T-helper 17 cell (primary cell): ENCODE data around the gene PRDM16. TPM values are rescaled to one million over a fixed set of nuclear protein-coding genes. Genes with fewer than 3 reads are reported as not detected.

Source experiments
- ATAC-seq: fragments of 150-1000 bp; cut with Tn5 transposase; 2 replicates; pipeline ENCODE4 v1.10.0; 2021; ENCODE audit warnings: mild to moderate bottlenecking, moderate library complexity
- DNase-seq, 3 donors: peaks; one replicate each; pipeline versions ENCODE4 v3.0.0 to v3.0.0-alpha.2; 2020 to 2021
- H3K9me3 ChIP-seq: one replicate; pipeline ENCODE4 v1.7.0; 2013; ENCODE audit warnings: low read length, mild to moderate bottlenecking; ENCODE audit not compliant: control insufficient read depth, poor library complexity, severe bottlenecking
- H3K27ac Mint-ChIP-seq: one replicate; pipeline ENCODE4 v1.8.0; 2022; ENCODE audit warnings: mild to moderate bottlenecking, moderate library complexity, mixed read lengths
- H3K27me3 Mint-ChIP-seq: one replicate; pipeline ENCODE4 v1.8.0; 2022; ENCODE audit warnings: mixed read lengths
- H3K36me3 Mint-ChIP-seq: one replicate; pipeline ENCODE4 v1.8.0; 2022; ENCODE audit warnings: low read depth, mixed read lengths
- H3K4me1 Mint-ChIP-seq: one replicate; pipeline ENCODE4 v1.8.0; 2022; ENCODE audit warnings: mild to moderate bottlenecking, mixed read lengths
- H3K4me3 Mint-ChIP-seq: one replicate; pipeline ENCODE4 v1.8.0; 2022; ENCODE audit warnings: mild to moderate bottlenecking, moderate library complexity, mixed read lengths
- total RNA-seq, 4 donors: library from RNA in 2 of 4; stranded (reverse) in 2 of 4; gene quantifications; one replicate each; pipeline ENCODE4 v1.2.3 and lab custom pipeline; 2022 to 2026

PRDM16 gene
- total RNA-seq, 2 donors from 2014 or later: not detected

GRCh38 chr1:3442331-3442730 is 373.3 kb downstream of the PRDM16 start:
- DNase-seq: no peak
- ATAC-seq: no peak
- Mint-ChIP-seq H3K4me1 (no peaks in the 10 kb centered on the region), H3K36me3 (no peaks in the 10 kb centered on the region), H3K4me3 (no peak overlapping the region), H3K27me3 (peaks cover 39% of the 10 kb centered on the region), H3K27ac (no peak overlapping the region)
- no peaks in the 10 kb centered on the region for H3K9me3 ChIP-seq

DNA sequence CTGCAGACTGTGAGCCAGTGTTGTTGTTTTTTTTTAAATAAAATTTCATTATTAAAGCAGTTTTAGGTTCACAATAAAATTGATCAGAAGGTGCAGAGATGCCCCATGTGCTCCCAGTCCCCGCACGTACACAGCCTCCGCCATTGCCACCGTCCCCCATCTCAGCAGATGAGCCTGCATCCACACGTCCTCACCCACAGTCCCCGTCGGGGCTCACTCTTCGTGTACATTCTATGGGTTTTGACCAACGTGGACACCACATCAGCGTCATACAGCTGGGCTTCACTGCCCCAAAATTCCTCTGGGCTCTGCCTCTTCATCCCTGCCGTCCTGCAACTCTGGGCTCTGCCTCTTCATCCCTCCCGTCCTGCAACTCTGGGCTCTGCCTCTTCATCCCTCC is 373.9 kb downstream of the PRDM16 start:
- DNase-seq (no peak), ATAC-seq (no peak)
- Mint-ChIP-seq H3K4me1 (no peaks in the 10 kb centered on the region), H3K36me3 (no peaks in the 10 kb centered on the region), H3K27me3 (peaks cover 39% of the 10 kb centered on the region), H3K27ac (no peak overlapping the region), H3K4me3 (no peak overlapping the region)
- H3K9me3 ChIP-seq: no peaks in the 10 kb centered on the region

DNA sequence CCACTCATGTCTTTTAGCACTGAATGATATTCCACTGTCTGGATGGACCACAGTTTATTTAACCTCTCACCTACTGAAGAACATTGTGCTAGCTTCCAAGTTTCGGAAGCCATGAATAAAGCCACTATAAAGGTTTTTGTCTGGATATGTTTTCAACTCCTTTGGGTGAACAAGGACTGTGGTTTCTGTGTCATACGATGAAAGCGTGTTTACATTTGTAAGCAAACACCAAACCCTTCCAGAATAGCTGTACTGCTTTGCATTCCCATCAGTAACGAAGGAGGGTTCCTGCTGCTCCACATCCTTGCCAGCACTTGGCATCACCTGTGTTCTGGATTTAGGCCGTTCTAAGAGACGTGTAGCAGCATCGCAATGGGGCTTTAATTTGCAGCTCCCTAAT is 374.8 kb downstream of the PRDM16 start:
- DNase-seq (no peak), ATAC-seq (no peak)
- Mint-ChIP-seq H3K36me3 (no peaks in the 10 kb centered on the region), H3K4me1 (no peaks in the 10 kb centered on the region), H3K27me3 (peaks cover 39% of the 10 kb centered on the region), H3K27ac (no peak overlapping the region), H3K4me3 (no peak overlapping the region)
- H3K9me3 ChIP-seq: no peaks in the 10 kb centered on the region

DNA sequence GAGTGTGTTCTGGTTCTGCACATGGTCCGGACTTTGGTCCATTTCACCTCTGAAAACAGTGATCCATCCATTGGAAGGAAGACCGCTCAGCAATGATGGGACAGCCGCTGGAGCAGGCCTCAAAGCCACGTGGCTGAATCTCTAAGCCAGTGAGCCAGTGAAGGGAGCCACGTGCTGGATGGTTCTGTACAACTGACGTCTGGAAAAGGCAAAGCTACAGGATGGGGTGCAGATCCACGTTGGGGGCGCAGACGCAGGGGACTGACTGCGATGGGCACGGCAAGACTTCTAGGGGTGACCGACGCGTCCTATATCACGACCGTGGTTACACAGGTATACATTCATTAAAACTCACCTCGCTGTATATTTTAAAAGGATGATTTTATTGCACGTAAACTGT is 375.3 kb downstream of the PRDM16 start:
- no peak overlapping the region for H3K27ac Mint-ChIP-seq
- no peaks in the 10 kb centered on the region for H3K36me3 Mint-ChIP-seq
- no peaks in the 10 kb centered on the region for H3K9me3 ChIP-seq
- no peak overlapping the region for H3K4me3 Mint-ChIP-seq
- H3K4me1 Mint-ChIP-seq: no peaks in the 10 kb centered on the region
- no peak for DNase-seq
- no peak for ATAC-seq
- peaks cover 42% of the 10 kb centered on the region for H3K27me3 Mint-ChIP-seq

DNA sequence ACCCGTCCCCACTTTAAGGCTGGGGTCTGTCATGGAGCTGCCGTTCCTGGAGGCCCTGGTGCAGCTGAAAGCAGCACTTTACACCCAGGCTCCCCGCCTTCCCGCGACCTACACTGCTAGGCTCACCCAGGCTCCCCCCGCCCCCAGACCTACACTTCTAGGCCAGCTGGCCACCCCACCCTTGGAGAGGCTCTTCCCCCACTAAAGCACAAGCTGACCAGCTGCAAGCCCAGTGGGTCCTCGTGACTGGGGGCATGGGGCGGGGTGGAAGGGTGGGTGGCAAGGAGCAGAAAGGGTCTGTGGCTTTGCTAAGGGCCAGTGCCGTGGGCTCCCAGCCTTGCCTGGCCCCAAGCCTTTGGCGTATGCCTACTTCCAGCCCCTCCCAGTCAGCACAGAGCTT is 375.7 kb downstream of the PRDM16 start:
- no peaks in the 10 kb centered on the region for H3K4me1 Mint-ChIP-seq
- DNase-seq (no peak), ATAC-seq (no peak)
- no peaks in the 10 kb centered on the region for H3K9me3 ChIP-seq
- H3K27ac Mint-ChIP-seq: no peak overlapping the region
- peaks cover 46% of the 10 kb centered on the region for H3K27me3 Mint-ChIP-seq
- no peaks in the 10 kb centered on the region for H3K36me3 Mint-ChIP-seq
- H3K4me3 Mint-ChIP-seq: no peak overlapping the region

DNA sequence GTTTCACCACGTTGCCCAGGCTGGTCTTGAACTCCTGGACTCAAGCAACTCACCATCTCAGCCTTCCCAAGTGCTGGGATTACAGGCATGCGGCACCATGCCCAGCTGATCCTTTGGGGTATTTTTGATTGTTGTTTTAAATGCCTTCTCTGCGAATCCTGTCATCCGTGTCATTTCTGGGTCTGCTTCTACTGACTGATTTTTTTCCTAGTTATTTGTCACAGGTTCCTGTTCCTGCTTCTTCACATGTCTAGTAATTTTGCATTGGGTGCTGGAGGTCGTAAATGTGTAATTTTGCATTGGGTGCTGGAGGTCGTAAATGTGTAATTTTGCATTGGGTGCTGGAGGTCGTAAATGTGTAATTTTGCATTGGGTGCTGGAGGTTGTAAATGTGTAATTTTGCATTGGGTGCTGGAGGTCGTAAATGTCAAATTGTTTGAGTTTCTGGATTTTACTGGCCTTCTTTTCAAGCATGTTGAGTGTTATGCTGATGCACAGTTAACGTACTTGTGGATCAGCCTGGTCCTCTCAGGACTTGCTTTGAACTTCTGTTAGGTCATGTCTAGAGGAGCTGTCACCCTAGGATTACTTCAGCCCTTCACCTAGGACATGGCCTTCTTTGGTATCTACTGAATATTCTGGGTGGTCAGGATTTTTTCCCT is 381.3 kb downstream of the PRDM16 start:
- ATAC-seq: no peak
- peaks cover 24% of the 10 kb centered on the region for H3K27me3 Mint-ChIP-seq
- H3K36me3 Mint-ChIP-seq: no peaks in the 10 kb centered on the region
- no peak overlapping the region for H3K27ac Mint-ChIP-seq
- no peak for DNase-seq
- no peak overlapping the region for H3K4me3 Mint-ChIP-seq
- peaks cover 2% of the 10 kb centered on the region for H3K4me1 Mint-ChIP-seq
- H3K9me3 ChIP-seq: no peaks in the 10 kb centered on the region

- peaks cover 2% of the 10 kb centered on the region for H3K4me1 Mint-ChIP-seq
- H3K27ac Mint-ChIP-seq: no peak overlapping the region
- peaks cover 24% of the 10 kb centered on the region for H3K27me3 Mint-ChIP-seq
- no peaks in the 10 kb centered on the region for H3K36me3 Mint-ChIP-seq
- no peak overlapping the region for H3K4me3 Mint-ChIP-seq
- no peak for ATAC-seq
- no peak for DNase-seq
- no peaks in the 10 kb centered on the region for H3K9me3 ChIP-seq
Measured at GRCh38 chr1:3450983-3451382, 382.0 kb downstream of the PRDM16 start.

- Mint-ChIP-seq H3K4me3 (peak overlapping the region; percentile 56), H3K27me3 (peaks cover 24% of the 10 kb centered on the region), H3K4me1 (peaks cover 2% of the 10 kb centered on the region), H3K27ac (no peak overlapping the region), H3K36me3 (no peaks in the 10 kb centered on the region)
- no peaks in the 10 kb centered on the region for H3K9me3 ChIP-seq
- ATAC-seq (no peak), DNase-seq (no peak)
Measured at GRCh38 chr1:3451994-3452865, 383.2 kb downstream of the PRDM16 start.

- H3K4me1 Mint-ChIP-seq: peaks cover 2% of the 10 kb centered on the region
- H3K36me3 Mint-ChIP-seq: no peaks in the 10 kb centered on the region
- ATAC-seq: no peak
- no peak for DNase-seq
- H3K9me3 ChIP-seq: no peaks in the 10 kb centered on the region
- no peak overlapping the region for H3K27ac Mint-ChIP-seq
- peak overlapping the region; percentile 56 for H3K4me3 Mint-ChIP-seq
- peaks cover 24% of the 10 kb centered on the region for H3K27me3 Mint-ChIP-seq
Measured at GRCh38 chr1:3452866-3453175, 383.8 kb downstream of the PRDM16 start.

DNA sequence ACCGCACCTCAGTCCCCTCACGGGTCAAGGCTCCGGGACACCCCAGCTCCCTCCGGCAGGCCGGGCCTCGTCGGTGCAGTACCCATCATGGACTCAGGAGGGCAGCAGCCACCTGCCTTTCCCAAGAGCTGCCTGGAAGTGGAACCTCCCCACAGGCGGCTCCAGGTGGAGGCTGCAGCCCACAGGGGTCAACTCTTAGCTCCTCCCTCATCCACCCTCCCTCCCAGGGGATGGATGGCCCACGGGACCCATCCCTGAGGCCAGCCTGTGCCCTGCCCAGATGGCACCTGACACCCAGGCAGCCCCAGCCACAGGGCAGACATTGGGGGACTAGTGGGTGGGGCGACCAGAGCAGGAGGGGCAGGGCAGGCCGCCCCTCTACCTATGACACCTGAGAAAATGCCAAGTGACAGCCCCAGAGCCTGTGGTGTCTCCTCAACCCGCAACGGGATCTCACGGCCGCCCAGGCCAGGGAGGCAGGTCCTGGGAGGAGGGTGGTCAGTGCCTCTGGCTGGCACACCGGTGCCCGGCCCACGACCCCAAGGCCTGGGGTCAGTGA is 384.3 kb downstream of the PRDM16 start:
- ATAC-seq (peak; percentile 87), DNase-seq (peak; percentile 48 to 75 (median 55))
- no peaks in the 10 kb centered on the region for H3K9me3 ChIP-seq
- peaks cover 24% of the 10 kb centered on the region for H3K27me3 Mint-ChIP-seq
- H3K27ac Mint-ChIP-seq: no peak overlapping the region
- peak overlapping the region; percentile 80 for H3K4me3 Mint-ChIP-seq
- H3K4me1 Mint-ChIP-seq: peaks cover 2% of the 10 kb centered on the region
- no peaks in the 10 kb centered on the region for H3K36me3 Mint-ChIP-seq

GRCh38 chr1:3453891-3454810 is 385.1 kb downstream of the PRDM16 start, which contains the start of gene ARHGEF16:
Gene ARHGEF16 (plus strand): TSS chr1:3454665. CDS start chr1:3463085, 8,420 bp downstream.
- DNase-seq: peak in 2 of 3 donors; percentile 21 to 29

GRCh38 chr1:3454811-3455618 is 386.0 kb downstream of the PRDM16 start:
- Mint-ChIP-seq H3K36me3 (no peaks in the 10 kb centered on the region), H3K27ac (no peak overlapping the region), H3K4me1 (peaks cover 8% of the 10 kb centered on the region), H3K27me3 (peaks cover 14% of the 10 kb centered on the region), H3K4me3 (peak overlapping the region; percentile 78)
- no peaks in the 10 kb centered on the region for H3K9me3 ChIP-seq
- DNase-seq (no peak), ATAC-seq (peak; percentile 22)

More at GRCh38 chr1:3453891-3454810, 385.1 kb downstream of the PRDM16 start, which contains the start of gene ARHGEF16:
- peak; percentile 57 for ATAC-seq
- H3K9me3 ChIP-seq: no peaks in the 10 kb centered on the region
- Mint-ChIP-seq H3K36me3 (no peaks in the 10 kb centered on the region), H3K27ac (no peak within 1 kb of the TSS), H3K4me1 (peaks cover 8% of the 10 kb centered on the region), H3K4me3 (peak within 1 kb of the TSS; percentile 78), H3K27me3 (peaks cover 22% of the 10 kb centered on the region)
